Stimulated activated CD8-positive, alpha-beta memory T cell treated with anti-CD3 and anti-CD28 coated beads, Interleukin-4, amount 100 ng/mL, for 1 hour (primary cell): Measurements from ENCODE around the gene PADI6.
"Not testable (repeated sequence)": the region's sequence is repeated elsewhere in the genome, so short reads cannot be mapped to it uniquely, and the experiment has no call there.

ENCODE experiments used
- DNase-seq, 2 donors: peaks; one replicate each; pipeline ENCODE4 v3.0.0-alpha.2; 2020; ENCODE audit warnings: low read depth in 2 of 2, low spot score in 1 of 2

PADI6 gene

DNA sequence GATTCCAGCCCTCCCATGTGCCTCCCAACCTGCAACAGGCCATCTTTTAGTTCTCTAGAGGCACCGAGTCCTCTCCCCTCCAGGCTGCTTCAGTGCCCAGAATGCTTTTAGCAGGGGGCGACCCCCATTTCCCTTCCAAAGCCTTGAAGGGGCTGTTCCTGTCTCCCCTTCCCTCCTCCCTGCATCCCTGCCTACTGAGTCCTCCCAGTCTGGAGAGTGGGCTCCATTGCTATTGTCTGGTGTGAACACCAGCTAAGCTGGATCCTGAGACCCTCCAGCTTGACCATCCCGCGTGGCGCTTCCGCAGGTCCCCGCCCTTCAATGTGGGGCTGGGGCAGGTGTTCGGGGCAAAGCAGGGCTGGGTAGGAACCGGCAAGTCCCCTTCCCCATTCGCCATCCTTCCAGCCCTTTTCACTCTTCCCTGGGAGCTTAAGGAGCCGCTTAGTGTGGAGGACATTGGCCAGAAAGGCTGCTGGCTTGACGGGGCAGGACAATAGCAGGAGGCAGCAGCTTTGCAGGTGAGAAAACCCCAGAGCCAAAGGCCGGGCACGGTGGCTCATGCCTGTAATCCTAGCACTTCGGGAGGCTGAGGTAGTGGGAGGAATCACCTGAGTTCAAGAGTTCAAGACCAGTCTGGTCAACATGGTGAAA, 32.2 kb downstream of the PADI6 start:
- no peak for DNase-seq

DNA sequence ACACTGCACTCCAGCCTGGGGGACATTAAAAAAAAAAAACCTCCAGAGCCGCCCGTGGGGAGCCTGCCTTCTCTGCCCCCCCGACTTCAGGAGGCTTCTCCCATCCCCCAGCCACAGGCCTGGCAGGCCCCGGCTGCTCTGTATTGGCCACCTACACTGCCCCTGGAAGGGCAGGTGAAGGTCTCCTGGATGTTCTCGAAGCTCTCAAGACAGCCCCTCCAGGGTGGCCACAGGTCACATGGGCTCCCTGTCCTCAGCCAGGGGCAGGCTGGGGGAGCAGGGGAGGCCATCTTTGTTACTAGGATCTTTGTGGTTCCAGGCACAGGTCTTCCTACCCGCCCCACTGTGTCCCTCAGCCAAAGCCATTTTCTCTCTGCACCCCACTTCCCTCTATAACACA, 32.8 kb downstream of the PADI6 start:
- DNase-seq: no peak

DNA sequence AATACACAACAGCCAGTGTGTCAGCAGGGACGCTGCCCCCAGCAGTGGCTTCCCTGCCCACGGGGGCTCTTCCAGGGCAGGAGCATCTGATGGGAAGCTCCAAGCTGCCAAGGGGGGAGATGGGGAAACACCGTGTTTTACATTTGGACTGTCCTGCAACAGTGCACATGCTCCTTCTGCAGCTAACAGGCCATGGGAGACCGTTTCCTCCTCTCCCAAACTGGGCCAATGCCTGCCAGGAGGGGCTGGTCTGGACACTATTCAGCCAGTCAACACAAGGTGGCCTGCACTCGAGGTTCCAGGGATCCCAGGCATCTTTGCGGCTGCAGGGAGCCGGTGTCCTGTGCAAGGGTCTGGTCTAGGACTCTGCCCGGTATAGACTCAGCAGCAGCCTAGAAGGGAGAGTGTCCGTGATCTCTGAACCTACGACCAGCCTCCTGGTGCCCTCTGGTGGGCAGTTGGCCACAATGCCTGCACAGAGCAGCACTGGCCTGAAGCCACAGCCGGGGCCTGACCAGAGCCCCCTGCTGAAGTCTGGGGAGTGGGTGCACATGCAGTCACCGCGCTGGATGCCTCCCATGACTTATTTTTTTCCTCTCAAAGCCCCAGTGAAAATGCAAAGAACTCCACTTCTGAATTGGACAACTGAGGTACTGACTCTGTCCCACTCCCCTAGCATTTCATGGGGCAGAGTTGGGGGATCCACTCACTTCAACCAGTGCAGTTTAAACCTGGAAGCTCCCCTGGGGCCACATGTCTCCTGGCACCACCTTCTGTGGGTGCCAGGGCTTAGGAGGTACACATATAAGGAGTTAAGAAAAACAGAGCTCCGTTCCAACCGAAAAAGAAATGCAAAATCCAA, 34.1 kb downstream of the PADI6 start:
- no peak for DNase-seq

DNA sequence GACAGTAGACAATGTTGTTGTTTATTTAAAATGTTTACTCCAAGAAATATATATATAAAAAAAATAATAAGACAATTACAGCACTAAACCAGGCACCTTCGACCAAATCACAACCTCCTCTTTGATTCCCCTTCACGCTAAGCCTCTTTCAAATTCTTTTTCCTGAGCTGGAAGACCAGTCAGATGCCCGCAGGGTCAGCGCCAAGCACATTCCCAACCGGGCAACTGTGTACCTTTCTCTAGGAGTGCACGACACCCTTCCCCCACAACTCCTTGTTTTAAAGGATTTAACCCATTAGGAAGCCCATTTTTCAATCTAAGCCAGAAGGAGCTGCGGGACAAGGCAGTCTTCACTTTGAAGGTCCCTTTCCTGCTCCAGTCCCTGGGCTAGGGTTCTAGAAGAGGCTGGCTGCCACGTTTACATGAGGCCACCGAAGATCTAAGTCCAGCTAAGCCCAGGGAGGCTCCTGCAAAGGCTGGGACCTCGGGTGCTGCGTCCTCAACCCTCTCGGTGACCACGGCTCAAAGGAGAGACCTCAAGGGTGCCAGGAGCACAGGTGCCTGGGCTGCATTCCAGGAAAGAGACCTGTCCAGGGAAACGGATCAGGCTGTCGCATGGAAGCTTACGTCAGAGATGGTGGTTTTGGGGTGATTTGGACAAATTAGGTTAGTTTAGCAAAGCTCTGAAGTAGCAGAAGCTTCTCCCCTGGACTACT, 34.9 kb downstream of the PADI6 start:
- not testable (repeated sequence) for DNase-seq

DNA sequence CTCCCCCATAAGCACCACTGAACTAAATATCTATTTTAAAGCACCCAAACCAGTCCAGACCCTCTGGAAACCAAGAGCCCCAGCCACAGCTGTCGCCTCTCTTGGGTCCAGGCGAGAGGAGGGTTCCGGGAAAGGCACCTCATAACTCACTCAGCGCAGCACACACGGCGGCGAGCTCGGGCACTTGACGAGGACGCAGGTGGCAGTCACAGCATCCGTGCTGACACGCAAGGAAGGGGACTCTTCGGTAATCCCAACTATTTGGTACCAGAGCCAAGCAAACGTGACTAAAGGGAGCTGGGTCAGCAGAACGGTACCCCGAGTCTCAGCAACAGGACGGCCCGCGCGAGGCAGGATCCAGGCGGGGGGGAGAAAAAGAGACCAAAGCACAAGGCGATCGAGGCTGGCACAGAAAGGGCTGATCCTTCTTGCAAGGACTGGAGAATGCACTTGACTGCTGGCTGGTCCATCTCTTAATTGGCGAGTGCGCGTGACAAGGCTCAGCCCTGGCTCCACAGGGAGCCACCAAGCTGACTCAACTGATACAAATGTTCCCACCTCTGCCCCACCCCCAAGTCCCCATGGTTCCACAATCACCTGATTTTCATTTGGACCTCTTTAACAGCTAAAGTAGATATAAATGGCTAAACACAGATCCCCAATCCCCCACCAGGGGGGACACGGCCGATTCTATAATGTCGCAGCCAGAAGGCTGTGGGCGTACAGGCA, 36.0 kb downstream of the PADI6 start:
- DNase-seq: not testable (repeated sequence)

DNA sequence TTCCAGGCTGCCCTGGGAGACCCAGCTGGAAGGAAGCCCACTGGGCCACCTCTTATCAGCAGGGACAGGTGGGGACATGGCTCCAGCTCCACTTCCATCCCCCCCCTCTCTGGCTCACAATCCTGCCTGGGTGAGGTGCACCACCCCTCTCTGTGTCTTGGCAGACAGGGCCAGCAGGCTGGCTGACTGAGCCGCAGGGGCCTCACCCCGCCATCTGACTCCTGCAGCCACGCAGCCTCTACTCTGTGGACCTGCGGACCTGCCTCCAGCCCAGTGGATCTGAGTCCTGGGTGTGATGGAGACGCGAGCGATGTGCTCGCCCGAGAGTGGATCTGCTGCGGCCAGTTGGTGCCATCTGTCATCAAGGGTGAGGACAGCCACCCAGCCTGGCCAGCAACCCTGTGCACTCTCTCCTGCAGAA, 37.4 kb downstream of the PADI6 start:
- DNase-seq: no peak

DNA sequence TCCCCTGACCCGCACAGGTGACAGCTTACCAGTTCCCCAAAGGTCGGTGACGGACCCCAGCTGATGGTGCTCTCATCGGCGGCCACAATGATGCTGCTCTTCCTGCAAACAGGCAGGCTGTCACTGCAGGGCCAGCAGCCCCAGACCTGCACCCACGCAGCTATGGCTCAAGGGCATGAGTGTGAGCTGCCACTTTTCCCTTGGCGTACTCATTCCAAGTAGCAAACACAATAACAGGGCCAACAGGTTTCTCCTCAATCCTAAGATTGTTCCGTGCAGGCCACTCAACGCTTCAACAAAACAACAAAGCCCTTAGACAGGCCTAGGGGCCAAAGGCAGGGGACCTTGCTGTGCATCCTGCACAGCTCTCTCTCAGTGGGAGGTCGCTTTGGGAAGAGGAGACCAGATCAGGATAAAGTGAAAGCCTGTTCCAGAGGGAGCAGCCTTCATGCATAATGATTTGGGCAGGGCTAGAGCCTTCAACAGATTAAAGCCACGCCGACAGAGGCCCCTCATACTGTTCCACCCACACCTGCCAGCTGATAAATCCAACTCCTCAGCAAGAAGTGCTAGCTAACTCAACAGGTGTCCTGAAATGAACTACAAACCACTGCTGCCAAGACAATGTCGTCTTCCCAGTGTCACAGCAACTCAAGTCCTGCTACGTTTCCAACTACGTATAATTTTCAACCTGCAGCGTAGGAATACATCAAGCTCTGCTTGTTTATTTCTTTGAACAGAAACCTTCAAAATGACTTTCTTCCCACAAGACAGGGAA, 40.3 kb downstream of the PADI6 start:
- no peak for DNase-seq

DNA sequence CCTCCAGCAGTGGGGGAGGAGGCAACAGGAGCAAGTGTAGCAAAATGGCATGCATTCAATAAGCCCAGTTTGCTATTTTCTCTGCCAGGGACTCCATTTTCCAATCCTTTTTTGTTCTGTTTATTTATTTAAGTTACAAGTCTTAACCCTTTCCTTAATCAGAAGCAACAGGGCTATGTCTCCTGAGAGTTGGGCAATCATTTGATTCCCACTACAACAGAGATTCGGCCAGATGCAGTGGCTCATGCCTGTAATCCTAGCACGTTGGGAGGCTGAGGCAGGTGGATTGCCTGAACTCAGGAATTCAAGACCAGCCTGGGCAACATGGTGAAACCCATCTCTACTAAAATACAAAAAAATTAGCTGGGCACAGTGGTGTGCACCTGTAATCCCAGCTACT, 42.0 kb downstream of the PADI6 start:
- DNase-seq: no peak

DNA sequence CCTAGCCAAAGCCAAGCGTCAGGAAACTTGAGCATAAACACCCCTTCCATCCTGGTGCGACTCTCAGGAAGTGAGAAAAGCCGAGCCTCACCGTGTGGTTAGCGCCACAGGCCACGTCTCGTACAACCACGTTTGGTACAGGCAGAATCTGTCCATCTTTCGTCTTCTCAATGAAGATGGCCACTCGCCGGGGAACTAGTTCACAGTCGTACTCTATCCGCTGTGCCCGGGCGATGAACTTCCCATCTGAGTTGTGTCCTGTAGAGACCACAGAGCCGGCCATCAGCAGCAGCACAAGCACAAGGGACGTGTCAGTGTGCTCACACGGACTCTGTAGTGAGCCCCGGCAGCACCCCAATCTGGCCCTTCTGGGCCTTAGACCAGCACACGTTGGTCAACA, 44.4 kb downstream of the PADI6 start:
- DNase-seq: no peak

DNA sequence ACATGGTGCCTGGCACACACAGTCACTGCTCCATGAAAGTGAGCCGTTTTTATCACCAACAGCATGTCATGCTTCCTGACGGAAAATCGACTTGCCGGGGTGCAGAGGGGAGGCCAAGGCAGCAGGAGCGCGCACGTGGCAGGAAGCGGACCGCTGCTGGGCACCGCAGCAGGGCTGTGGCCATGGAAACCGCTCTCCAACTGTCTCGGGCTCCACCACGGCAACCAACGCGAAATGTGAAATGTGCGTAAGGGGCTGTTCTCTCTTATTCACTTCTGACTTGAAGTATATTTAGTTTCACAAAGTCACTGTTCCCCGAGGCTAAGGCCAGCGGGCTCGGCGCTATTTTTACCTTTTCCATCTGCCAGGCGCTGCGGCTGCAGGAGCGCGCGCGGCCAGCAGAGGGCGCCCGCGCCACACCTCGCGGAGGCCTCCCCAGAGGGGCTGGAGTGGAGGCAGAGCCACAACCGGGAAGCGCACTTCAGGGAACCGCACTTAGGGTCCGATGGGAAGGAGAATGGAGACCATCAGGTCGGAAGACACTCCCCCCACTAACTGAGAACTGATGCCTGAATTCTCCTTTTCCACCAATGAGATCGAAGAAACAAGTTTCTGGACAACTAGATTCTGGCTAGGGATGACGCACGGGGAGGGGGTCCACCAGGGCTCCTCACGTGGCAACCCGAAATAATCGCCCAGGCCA, 47.8 kb downstream of the PADI6 start:
- peak in 1 of 2 donors; percentile 35 for DNase-seq

DNA sequence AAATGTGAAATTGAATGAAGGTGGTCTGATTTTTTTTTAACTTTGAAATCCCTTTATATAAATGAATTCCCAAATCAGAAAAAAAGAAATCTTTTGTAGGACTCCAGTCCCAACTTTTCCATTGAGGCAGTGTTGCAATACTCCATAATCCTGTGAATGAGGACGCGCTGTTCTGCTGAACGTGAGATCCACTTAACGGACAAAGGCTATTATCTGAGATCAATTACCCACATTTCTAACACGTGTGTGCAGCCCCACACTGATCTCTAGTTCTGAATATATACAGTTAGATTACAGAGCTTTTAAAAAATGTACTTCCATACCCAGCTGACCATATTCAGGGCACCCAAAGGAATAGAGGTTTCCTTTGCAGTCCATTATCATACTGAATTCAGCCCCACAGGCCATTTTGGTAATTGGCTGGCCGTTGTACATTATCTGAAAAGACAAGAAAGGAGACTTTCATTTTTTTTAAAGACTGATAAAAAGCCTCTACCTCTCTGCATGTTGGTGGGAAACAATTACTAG, 48.5 kb downstream of the PADI6 start:
- DNase-seq: no peak

DNA sequence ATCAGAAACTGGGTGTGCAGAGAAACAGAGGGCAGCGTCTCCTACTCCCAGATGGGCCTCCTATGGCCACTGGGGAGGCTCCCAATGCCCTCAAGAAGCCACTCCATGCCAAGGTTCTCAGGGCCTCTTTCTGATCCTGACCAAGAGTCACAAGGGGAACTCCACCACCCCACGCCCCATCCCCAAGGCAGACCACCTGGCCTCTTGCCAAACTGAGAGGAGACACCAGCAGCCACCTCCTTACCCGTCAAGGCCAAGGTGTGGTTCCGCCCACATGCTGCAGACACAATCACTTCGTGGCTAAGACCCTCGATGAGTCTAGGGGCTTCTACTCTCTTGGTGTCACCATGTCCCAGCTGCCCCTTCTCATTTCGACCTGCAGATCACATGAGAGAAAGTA, 50.5 kb downstream of the PADI6 start:
- no peak for DNase-seq

DNA sequence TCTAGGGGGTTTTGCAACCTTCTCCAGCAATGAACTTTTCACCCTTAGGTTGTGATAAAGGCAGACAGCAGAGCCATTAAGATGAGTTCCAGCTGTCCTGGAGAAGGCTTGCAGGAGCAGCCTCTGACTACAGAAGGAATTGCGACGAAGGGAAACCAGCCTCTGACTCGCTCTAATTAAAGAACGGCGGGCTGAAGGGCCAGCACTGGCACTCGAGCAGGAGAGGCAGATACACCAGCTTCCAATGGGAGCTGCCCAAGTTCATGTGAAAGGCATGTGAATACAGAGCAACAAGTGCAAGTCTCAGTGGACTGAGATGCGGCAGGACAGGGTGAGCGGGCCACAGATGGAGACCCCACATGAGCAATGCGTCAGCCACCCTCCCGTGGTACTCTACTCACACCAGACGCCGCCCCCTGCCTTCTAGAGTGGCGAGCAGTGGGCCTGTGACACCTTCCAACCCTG, 51.8 kb downstream of the PADI6 start:
- no peak for DNase-seq

DNA sequence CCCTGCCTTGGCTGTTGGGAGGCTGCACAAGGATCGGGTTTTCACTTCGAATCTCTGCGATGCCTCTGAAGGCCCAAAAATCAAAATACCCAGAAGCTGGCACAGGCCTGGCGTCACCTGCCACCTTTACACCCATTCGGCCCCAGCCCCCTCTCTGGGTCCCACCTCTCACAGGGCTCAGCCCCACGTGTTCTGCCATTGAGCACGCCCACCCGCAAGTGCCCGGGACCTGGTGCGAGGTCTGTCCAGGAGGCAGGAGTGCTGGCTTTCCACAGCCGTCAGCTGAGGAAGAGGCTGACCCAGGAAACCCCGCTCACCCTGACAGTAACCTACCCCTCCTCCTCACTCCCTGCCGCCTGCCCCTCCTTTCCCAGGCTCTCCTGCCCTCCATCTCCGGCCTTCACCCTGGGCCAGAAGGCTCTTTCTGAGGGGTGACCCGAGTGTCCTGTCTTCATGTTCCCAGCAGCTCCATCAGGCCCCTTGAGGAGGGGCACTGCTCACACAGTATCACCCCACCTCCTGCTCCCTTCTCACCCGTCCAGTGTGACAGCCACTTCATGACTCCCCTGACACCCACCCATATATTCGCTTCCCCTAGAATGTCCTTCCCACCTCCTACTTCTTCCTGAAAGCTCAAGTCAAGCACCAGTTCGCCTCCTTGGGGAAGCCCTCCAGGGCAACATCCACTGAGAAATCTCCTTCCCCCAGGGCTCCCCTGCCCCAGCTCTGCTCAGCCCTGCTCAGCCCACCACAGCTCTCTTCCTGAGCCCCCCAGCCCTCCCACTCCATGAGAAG, 54.0 kb downstream of the PADI6 start:
- no peak for DNase-seq

DNA sequence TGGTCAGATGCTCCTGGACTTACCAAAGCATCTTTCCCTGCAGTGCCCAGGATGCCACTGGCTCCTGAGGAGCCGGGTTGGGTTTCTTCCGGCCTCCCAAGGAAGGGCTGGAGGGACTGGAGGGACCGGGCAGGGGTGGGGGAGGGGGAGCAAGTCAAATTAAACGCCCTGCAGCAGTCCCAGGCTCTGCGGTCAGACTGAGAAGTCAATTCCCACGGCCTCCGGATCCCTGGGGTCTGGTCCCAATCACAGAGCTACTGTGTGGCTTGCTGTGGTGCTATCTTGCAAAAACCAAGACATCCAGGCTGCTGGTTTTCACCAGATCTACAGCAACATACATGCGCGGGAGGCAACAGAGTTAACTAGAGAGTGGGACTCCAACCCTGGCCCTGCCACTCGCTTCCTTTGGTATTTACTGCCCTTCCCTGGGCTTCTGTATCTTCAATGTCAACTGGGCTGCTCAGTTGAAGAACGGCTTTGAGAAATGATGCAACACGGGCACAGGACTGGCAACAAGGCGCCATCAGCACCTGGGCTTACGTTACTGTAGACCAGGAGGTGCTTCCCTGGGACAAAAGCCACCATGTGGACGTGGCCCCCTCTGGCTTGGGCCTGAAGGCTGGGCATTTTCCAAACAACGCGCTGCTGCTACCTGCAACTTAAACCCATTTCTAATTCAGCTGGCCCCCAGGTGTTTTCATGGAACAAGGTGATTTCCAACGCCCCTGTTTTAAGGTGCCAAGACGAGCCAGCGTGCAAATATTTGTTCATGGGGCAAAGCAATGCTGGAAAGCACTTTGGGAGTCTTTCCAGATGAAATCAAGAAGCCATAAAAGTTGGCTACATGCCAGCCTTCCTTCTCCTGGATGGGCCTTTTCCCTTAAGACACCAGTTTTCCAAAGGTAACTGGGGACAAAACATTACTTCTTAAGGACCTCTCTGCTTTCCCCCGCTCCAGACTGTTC, 56.0 kb downstream of the PADI6 start:
- no peak for DNase-seq

DNA sequence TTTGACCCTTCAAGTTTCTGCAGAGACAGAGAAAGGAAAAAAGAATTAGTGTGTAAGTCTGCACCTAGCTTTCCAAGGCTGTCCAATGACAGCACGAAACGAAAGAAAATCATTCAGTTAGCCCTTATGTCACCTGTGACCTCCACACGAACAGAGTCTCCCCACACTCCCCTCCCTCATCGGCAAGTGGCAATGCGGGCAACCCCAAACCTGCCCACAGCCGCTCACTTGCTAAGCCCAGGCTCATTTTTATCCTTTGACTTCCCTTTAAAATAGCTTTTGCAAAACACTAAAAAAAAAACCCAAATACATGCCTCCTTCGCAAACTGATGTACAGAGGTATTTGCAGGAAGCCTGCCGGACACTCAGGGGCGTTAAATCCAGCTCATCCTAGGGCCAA, 57.2 kb downstream of the PADI6 start:
- DNase-seq: no peak

DNA sequence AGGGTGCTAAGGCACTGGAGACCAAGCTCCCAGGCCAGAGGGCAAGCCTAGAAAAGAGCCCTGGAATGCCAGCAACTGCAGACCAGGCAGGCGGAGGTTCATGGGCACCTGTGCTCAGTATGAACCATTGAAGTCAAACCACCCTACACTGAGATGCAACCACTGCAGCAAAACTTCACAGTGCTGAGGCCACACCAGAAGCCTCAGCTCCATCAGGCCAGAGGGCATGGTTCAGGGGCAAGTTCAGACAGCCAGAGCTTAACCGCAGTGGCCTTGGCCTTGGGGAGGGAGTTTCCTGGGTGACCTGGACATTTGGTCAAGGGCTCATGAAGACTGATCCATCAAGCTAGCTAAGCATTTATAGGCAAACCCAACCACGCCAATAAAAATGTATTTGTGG, 60.4 kb downstream of the PADI6 start:
- no peak for DNase-seq

DNA sequence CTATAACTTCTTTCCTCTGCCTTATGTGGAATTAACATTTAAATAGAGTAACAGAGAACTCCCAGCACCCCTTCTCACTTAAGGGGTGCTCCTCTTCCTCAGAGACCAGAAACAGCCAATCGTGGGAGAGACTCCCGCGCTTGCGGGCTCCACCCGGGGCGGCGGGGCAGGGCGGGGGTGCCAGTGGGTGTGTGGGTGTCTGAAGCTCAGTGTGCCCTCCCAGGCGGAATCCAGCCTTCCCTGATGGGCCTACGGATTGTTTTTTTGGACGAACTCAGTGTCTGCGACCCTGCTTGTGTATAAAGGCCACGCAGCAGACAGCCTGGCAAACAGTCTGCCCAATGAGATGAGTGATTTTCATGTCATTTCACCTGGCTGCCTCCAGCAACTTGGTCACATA, 61.3 kb downstream of the PADI6 start:
- no peak for DNase-seq
